HG02840 (cell line): ENCODE data around the gene CFAP54.

Source experiments
- ATAC-seq: cut with Tn5 transposase; IDR thresholded peaks from one replicate; pipeline ENCODE4 v1.9.1; 2021; ENCODE audit warnings: mild to moderate bottlenecking, moderate library complexity, moderate number of reproducible peaks; ENCODE audit not compliant: unreplicated experiment, low FRiP score

CFAP54 gene

DNA sequence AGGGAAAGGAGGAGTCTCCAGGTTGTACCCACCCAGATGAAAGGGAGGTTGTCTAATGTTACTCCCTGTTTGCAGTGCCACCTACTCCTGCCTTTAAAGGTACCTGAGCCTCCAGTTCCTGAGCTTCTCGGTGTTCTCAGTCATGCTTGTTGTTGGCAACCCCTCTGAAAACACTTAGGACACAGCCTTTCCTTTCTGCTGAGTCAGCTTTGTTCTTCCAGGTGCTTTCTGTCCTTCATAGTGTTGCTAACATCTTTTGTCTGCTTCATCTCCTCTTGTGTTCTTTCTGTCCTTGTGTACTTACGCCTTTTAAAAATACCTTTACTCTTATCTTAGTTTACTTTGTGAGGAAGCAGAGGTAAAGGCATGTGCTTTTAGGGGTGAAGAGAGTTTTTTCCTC, 320.7 kb downstream of the CFAP54 start:
- no peak for ATAC-seq

- ATAC-seq: no peak
Measured at GRCh38 chr12:96810477-96810876, 321.1 kb downstream of the CFAP54 start.

GRCh38 chr12:96811083-96811482, 321.7 kb downstream of the CFAP54 start:
- ATAC-seq: no peak

- no peak for ATAC-seq
Measured at GRCh38 chr12:96812153-96812552, 322.8 kb downstream of the CFAP54 start.

DNA sequence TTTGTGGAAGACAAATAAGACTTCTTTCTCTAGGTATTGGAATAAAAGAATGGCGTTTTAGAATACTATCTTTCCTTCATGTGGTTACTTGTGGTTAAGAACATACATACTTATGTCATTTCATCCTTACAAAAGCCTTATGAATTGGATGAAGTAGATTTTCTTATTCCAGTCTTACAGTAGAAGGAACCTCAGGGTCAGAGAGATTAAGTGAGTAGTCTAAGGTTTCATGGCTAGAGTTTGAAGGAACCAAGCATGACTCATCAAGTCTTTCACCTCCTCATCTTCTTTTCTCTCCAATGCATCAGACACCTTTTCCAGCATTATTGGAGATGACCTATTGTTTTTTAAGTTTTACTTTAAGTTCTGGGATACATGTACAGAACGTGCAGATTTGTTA, 324.8 kb downstream of the CFAP54 start:
- ATAC-seq: no peak

DNA sequence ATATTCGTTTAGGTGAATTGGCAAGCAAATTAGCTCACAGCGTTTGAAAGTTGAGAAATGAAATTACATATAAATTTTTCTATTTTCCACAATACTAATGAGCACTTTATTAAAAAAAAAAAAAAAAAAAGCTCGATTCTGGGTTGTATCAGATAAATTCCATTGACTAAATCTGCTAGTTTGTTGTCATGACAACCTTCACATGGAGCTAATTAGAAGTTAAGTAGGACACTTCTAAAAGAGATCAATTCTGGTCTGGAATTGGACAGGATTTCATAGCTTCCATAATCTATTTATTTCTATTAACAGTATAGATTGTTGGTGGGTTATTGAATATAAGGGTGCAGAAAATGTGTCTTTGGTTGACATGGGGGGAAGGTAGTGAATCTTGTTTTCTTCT, 332.2 kb downstream of the CFAP54 start:
- ATAC-seq: no peak

GRCh38 chr12:96822641-96823040, 333.3 kb downstream of the CFAP54 start:
- ATAC-seq: no peak

DNA sequence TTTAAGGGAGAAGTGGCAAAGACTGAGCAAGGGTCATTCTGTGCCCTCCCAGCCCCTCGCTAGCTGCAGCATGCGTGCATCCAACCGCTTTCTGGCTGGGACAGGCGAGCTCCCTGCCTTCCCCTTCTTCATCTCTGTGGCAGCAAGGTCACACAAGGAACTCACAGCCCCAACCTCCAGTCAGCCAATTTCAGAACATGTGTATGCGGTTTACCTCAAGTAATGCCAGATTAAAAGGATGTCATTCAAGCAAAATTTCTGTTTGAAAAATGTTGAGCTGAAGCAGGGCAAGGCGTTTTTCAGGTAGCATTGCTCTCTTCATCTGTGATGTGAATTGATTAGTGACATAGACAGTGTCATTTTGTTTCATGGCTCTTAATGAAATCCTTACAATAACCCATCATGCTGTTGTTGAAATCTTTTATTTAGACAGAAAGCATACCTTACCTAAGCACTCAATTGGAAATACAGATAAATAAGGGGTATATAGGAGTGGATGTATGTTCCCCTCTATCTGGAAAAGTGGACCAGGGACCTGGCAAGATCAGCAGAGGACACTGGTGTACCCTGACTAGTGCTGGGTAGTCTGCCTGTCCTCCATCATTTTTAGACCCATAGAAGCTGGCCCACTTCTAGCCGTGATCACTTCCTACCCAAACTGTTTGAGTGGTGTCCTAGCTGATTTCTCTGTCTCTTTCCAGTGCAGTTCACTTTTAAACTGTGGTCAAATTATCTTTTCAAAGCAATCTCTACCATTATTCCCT, 334.9 kb downstream of the CFAP54 start:
- no peak for ATAC-seq

DNA sequence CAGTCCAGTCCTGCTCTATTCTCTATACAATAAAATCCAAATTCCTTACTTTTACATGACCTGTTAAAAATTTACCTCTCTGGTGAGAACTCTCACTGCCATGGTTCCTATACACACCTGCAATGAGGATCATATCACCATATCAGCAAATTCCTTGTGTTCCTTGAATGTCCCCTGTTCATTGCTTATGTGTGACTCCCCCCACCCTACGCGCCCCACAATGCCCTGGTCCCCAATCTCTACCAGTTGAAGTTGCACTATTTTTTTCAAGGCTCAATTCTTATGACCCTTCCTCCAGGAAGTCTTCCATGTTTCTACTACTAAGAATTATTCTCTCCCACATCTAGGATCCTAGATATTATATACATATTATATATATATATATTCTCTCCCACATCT, 335.5 kb downstream of the CFAP54 start:
- ATAC-seq: no peak

DNA sequence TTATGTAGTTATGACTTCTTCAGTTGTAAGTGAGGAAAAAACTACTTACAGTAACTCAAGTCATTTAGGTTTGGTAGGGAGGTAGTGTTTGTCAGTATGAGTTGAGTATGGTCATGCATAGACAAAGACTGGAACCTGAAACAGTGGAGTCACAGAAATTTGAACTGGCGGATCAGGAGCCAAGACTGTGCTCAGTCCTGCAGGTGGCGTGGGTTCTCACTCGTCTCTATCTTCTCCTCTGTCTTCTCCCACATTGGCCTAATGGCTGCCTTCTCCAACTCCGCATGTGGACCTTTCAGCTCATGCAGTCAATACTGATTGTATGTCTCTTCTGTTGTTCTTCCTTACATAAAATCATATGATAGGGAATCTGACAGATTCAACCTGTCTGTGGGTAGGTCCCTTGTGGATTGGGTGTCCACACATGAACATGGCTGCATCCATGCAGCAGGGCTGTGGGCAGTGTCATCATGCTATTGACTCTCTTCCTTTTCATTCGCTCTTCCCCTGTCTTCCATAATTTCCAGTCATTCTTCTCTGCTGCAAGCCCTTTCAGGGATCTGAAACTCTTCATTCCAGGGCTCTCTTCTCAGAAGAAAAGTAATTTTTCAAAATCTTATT, 338.9 kb downstream of the CFAP54 start:
- ATAC-seq: no peak

- ATAC-seq: no peak
Measured at GRCh38 chr12:96829354-96829753, 340.0 kb downstream of the CFAP54 start.

DNA sequence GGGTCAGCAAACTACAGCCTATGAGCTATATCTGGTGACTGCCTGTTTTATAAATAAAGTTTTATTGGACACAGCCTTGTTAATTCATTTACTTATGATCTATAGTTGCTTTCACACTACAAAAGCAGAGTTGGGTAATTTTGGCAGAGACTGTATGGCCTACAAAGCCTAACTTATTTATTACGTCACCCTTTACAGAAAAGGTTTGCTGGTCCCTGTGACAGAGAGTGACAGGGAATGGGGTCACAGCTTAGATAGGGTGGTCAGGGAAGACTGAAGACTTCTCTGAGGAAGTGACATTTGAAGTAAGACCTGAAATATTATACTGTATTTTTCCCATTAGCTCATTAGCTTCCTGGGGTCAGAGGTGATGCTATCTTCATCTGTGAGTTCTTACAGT, 342.0 kb downstream of the CFAP54 start:
- no peak for ATAC-seq

- ATAC-seq: no peak
Measured at GRCh38 chr12:96846293-96846692, 356.9 kb downstream of the CFAP54 start.

GRCh38 chr12:96850676-96851075, 361.3 kb downstream of the CFAP54 start:
- no peak for ATAC-seq

DNA sequence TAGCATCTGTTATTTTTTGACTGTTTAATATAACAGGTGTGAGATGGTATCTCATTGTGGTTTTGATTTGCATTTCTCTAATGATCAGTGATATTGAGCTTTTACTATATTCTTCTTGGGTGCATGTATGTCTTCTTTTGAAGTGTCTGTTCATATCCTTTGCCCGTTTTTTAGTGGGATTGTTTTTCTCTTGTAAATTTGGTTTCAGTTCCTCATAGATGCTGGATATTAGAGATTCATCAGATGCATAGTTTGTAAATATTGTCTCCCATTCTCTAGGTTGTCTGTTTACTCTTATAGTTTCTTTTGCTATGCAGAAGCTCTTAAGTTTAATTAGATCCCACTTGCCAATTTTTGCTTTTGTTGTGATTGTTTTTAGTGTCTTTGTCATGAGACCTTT, 368.8 kb downstream of the CFAP54 start:
- ATAC-seq: no peak

- no peak for ATAC-seq
Measured at GRCh38 chr12:96861656-96862055, 372.3 kb downstream of the CFAP54 start.

DNA sequence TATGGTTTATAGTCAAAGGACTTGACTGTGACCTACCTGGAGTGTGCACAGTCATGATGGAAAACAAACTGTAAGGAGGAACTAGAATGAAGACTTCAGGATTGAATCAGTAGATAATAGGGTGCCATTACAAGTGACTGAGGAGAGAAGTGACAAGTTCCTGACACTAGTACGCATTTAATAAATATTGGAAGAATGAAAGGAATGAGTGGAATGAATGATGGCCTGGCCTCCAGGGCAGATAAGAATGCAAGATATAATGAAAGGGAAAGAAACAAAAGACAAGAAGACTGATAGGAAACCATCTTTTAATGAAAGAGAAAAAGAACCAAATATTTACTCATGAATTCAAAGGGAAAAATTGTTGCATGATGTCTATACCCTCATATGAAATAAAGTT, 372.9 kb downstream of the CFAP54 start:
- no peak for ATAC-seq

GRCh38 chr12:96864335-96864734, 375.0 kb downstream of the CFAP54 start:
- no peak for ATAC-seq

GRCh38 chr12:96866801-96867590, 377.6 kb downstream of the CFAP54 start:
- no peak for ATAC-seq

DNA sequence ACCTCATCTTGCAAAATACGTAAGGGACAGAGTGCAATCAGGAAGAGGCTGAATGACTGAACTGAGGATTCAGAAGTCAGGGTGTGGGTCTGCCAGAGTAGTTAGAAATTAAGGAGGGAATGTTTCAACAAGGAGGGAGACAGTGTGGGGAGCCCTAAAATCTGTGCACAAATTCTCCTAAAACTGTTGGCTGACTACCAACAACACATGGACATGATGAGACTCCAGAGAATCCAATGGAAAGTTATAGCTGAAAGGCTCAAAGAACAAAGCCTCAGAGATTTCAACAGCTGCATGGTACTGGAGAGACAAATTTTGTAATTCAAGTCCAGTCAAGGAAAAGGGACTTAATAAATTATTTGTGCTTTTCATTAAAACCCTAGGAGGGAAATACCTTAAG, 381.6 kb downstream of the CFAP54 start:
- ATAC-seq: no peak

- no peak for ATAC-seq
Measured at GRCh38 chr12:96872961-96873360, 383.6 kb downstream of the CFAP54 start.

GRCh38 chr12:96874211-96874610, 384.8 kb downstream of the CFAP54 start:
- ATAC-seq: no peak
